H1 (cell line): ENCODE results near the gene ZNF407. TPM values are rescaled to one million over a fixed set of nuclear protein-coding genes. Genes with fewer than 3 reads are reported as not detected.

Experiments
- CTCF ChIA-PET: fragments of 300-600 bp; sonication (Branson Sonifier 250); formaldehyde crosslinking; loops from one replicate; lab custom pipeline; 2021; ENCODE audit not compliant: partially characterized antibody; lab: Charles Lee
- POLR2A ChIA-PET: fragments of 300-600 bp; sonication (Branson Sonifier 250); formaldehyde crosslinking; loops from one replicate; lab custom pipeline; 2021; ENCODE audit warnings: inconsistent platforms; ENCODE audit not compliant: partially characterized antibody; lab: Charles Lee
- DNase-seq, 2 experiments: peaks; one replicate each; pipeline versions ENCODE4 v3.0.0 to v3.0.0-alpha.2; 2010 to 2022; ENCODE audit warnings: low spot score in 2 of 2, low read depth in 1 of 2, mixed read lengths in 1 of 2
- FAIRE-seq: peaks from 2 replicates; lab custom pipeline; 2011; peaks lifted over from hg19 to GRCh38; lab: Jason Lieb, UNC
- H2AFZ ChIP-seq: 2 replicates; pipeline ENCODE4 v1.8.1; 2012; ENCODE audit warnings: low read length, inconsistent platforms
- H2AK5ac ChIP-seq: 2 replicates; pipeline ENCODE4 v1.6.1; 2013; ENCODE audit warnings: low read depth, low read length
- H2BK120ac ChIP-seq: replicated peaks from 2 replicates; pipeline ENCODE3; 2013; ENCODE audit warnings: low read depth, low read length, inconsistent platforms
- H2BK12ac ChIP-seq: 2 replicates; pipeline ENCODE4 v1.6.1; 2013; ENCODE audit warnings: low read depth, low read length
- H2BK15ac ChIP-seq: 2 replicates; pipeline ENCODE4 v1.6.1; 2013; ENCODE audit warnings: low read length
- H2BK20ac ChIP-seq: 2 replicates; pipeline ENCODE4 v1.6.1; 2013; ENCODE audit warnings: low read length
- H2BK5ac ChIP-seq: 2 replicates; pipeline ENCODE4 v1.6.1; 2013; ENCODE audit warnings: low read depth, low read length
- H3K14ac ChIP-seq: 2 replicates; pipeline ENCODE4 v1.6.1; 2013; ENCODE audit warnings: inconsistent platforms; ENCODE audit not compliant: insufficient read length
- H3K18ac ChIP-seq: 2 replicates; pipeline ENCODE4 v1.6.1; 2013; ENCODE audit warnings: low read length; ENCODE audit errors: extremely low read depth
- H3K23ac ChIP-seq: 2 replicates; pipeline ENCODE4 v1.6.1; 2013; ENCODE audit warnings: inconsistent platforms; ENCODE audit not compliant: insufficient read length
- H3K23me2 ChIP-seq: 2 replicates; pipeline ENCODE4 v1.6.1; 2013; ENCODE audit warnings: low read depth, low read length
- H3K27ac ChIP-seq: 2 replicates; pipeline ENCODE4 v1.6.1; 2011; ENCODE audit warnings: low read depth, low read length, inconsistent platforms
- H3K27me3 ChIP-seq, 4 experiments: replicated peaks in 1 of 4; 1 replicate in 1 of 4; 2 replicates in 3 of 4; pipeline versions ENCODE4 v1.6.1 to v1.8.1; 2011 to 2013; ENCODE audit warnings: low read length in 3 of 4, mild to moderate bottlenecking in 3 of 4, inconsistent platforms in 2 of 4, mixed read lengths in 2 of 4, moderate library complexity in 1 of 4; ENCODE audit not compliant: control insufficient read depth in 3 of 4, insufficient read depth in 3 of 4; ENCODE audit errors: extremely low read depth in 1 of 4
- H3K36me3 ChIP-seq, 4 experiments: 2 replicates each; pipeline versions ENCODE4 v1.6.1 to v1.8.1; 2011 to 2013; ENCODE audit warnings: mild to moderate bottlenecking in 4 of 4, low read length in 3 of 4, moderate library complexity in 2 of 4, control low read depth in 1 of 4, inconsistent platforms in 1 of 4; ENCODE audit not compliant: insufficient read depth in 4 of 4, control insufficient read depth in 2 of 4
- H3K4ac ChIP-seq: replicated peaks from 2 replicates; pipeline ENCODE3; 2013; ENCODE audit warnings: low read length, low read depth, mixed read lengths, inconsistent platforms; ENCODE audit not compliant: insufficient read length
- H3K4me1 ChIP-seq, 4 experiments: replicated peaks in 1 of 4; 1 replicate in 1 of 4; 2 replicates in 3 of 4; pipeline versions ENCODE4 v1.6.1 to v1.8.1; 2011 to 2013; ENCODE audit warnings: low read length in 3 of 4, inconsistent platforms in 2 of 4, mixed read lengths in 1 of 4; ENCODE audit not compliant: insufficient read depth in 4 of 4, control insufficient read depth in 3 of 4
- H3K4me2 ChIP-seq, 2 experiments: 2 replicates each; pipeline versions ENCODE4 v1.6.1 to v1.8.1; 2011 to 2013; ENCODE audit warnings: low read depth in 2 of 2, low read length in 2 of 2, control low read depth in 1 of 2, inconsistent platforms in 1 of 2, mild to moderate bottlenecking in 1 of 2; ENCODE audit not compliant: insufficient read depth in 1 of 2
- H3K4me3 ChIP-seq, 4 experiments: fragments of 200-600, 300-600 bp in 1 of 4; sonication (generic), shearing (Covaris generic), sonication (Bioruptor Twin) in 1 of 4; 2 replicates each; pipeline versions ENCODE4 v1.5.1 to v1.8.1; 2011 to 2016; ENCODE audit warnings: low read length in 4 of 4, low read depth in 3 of 4, control low read depth in 2 of 4, inconsistent platforms in 2 of 4, mild to moderate bottlenecking in 2 of 4, mixed read lengths in 1 of 4, moderate library complexity in 1 of 4; ENCODE audit not compliant: insufficient read depth in 2 of 4; ENCODE audit errors: extremely low read depth in 1 of 4
- H3K56ac ChIP-seq: replicated peaks from 2 replicates; pipeline ENCODE3; 2013; ENCODE audit warnings: low read depth, mild to moderate bottlenecking, mixed read lengths, low read length, inconsistent platforms; ENCODE audit not compliant: insufficient read length
- H3K79me1 ChIP-seq: 2 replicates; pipeline ENCODE4 v1.6.1; 2013; ENCODE audit warnings: low read depth, low read length, control low read depth
- H3K79me2 ChIP-seq, 2 experiments: 2 replicates each; pipeline versions ENCODE4 v1.6.1 to v1.8.1; 2012 to 2013; ENCODE audit warnings: low read length in 2 of 2, mild to moderate bottlenecking in 2 of 2, inconsistent platforms in 1 of 2; ENCODE audit not compliant: insufficient read depth in 2 of 2, control insufficient read depth in 1 of 2
- H3K9ac ChIP-seq, 4 experiments: replicated peaks in 1 of 4; 1 replicate in 1 of 4; 2 replicates in 3 of 4; pipeline versions ENCODE4 v1.6.1 to v1.8.1; 2011 to 2013; ENCODE audit warnings: low read depth in 3 of 4, low read length in 3 of 4, control low read depth in 2 of 4, mild to moderate bottlenecking in 2 of 4, moderate library complexity in 2 of 4, inconsistent platforms in 1 of 4; ENCODE audit errors: extremely low read depth in 1 of 4
- H3K9me3 ChIP-seq, 2 experiments: 2 replicates each; pipeline versions ENCODE4 v1.6.1 to v1.8.1; 2012 to 2013; ENCODE audit warnings: mild to moderate bottlenecking in 2 of 2, moderate library complexity in 2 of 2, control low read depth in 1 of 2, inconsistent platforms in 1 of 2, low read depth in 1 of 2, low read length in 1 of 2, mixed read lengths in 1 of 2; ENCODE audit not compliant: insufficient read depth in 2 of 2
- H4K20me1 ChIP-seq, 2 experiments: replicated peaks in 1 of 2; 2 replicates each; pipeline versions ENCODE3 to v1.8.1; 2011 to 2013; ENCODE audit warnings: inconsistent platforms in 2 of 2, low read length in 2 of 2, mild to moderate bottlenecking in 1 of 2; ENCODE audit not compliant: insufficient read depth in 2 of 2, control insufficient read depth in 1 of 2
- H4K5ac ChIP-seq: 2 replicates; pipeline ENCODE4 v1.6.1; 2013; ENCODE audit warnings: low read length, low read depth, mixed read lengths, inconsistent platforms; ENCODE audit not compliant: insufficient read length
- H4K8ac ChIP-seq: 2 replicates; pipeline ENCODE4 v1.8.0; 2013; ENCODE audit warnings: mild to moderate bottlenecking, moderate library complexity, low read length, inconsistent platforms; ENCODE audit not compliant: insufficient read depth; ENCODE audit errors: extremely low read depth
- H4K91ac ChIP-seq: replicated peaks from 2 replicates; pipeline ENCODE3; 2013; ENCODE audit warnings: low read length, mixed read lengths, inconsistent platforms; ENCODE audit not compliant: insufficient read length
- BCL11A ChIP-seq, 2 experiments: IDR thresholded peaks; one replicate each; pipeline ENCODE4 v1.6.1; 2011; ENCODE audit warnings: low read depth in 2 of 2, low read length in 2 of 2, mild to moderate bottlenecking in 2 of 2
- CHD1 ChIP-seq: IDR thresholded peaks from 2 replicates; pipeline ENCODE4 v1.6.1; 2012; ENCODE audit warnings: low read depth, low read length, improper control_type of control experiment
- CREB1 ChIP-seq: IDR thresholded peaks from 2 replicates; pipeline ENCODE4 v1.6.1; 2012; ENCODE audit warnings: inconsistent platforms
- E2F6 ChIP-seq: IDR thresholded peaks from 2 replicates; pipeline ENCODE4 v1.6.1; 2012; ENCODE audit warnings: inconsistent platforms
- EZH2 ChIP-seq: fragments of 200-600 bp; sonication (generic); IDR thresholded peaks from 2 replicates; pipeline ENCODE4 v1.7.1; 2012; ENCODE audit warnings: low read depth, mild to moderate bottlenecking, moderate library complexity, low read length, inconsistent platforms; ENCODE audit not compliant: severe bottlenecking
- GABPA ChIP-seq: IDR thresholded peaks from 2 replicates; pipeline ENCODE4 v1.6.1; 2011; ENCODE audit warnings: mild to moderate bottlenecking, low read length, moderate library complexity, borderline replicate concordance; ENCODE audit not compliant: insufficient read depth
- RAD21 ChIP-seq, 2 experiments: IDR thresholded peaks in 1 of 2; conservative IDR thresholded peaks in 1 of 2; 2 replicates each; pipeline ENCODE4 v1.6.1; 2011; ENCODE audit warnings: low read depth in 2 of 2, low read length in 2 of 2, improper control_type of control experiment in 1 of 2, inconsistent platforms in 1 of 2, mild to moderate bottlenecking in 1 of 2, moderate library complexity in 1 of 2
- RBBP5 ChIP-seq: IDR thresholded peaks from 2 replicates; pipeline ENCODE4 v1.7.1; 2012; ENCODE audit warnings: low read depth, mild to moderate bottlenecking, inconsistent platforms, low read length, moderate library complexity, borderline replicate concordance
- SP4 ChIP-seq: IDR thresholded peaks from 2 replicates; pipeline ENCODE4 v1.6.1; 2012; ENCODE audit warnings: low read length, inconsistent platforms
- TBP ChIP-seq: IDR thresholded peaks from 2 replicates; pipeline ENCODE4 v1.6.1; 2011; ENCODE audit warnings: low read depth, low read length, improper control_type of control experiment
- TCF12 ChIP-seq: IDR thresholded peaks from 2 replicates; pipeline ENCODE4 v1.6.1; 2011; ENCODE audit warnings: low read depth, mild to moderate bottlenecking, low read length
- TEAD4 ChIP-seq: IDR thresholded peaks from 2 replicates; pipeline ENCODE4 v1.6.1; 2012; ENCODE audit warnings: low read depth, low read length, inconsistent platforms, mixed read lengths
- WGBS, 2 experiments: shearing (Covaris generic) in 1 of 2; methylation state at CpG; one replicate each; pipeline versions ENCODE4 v1.1.6 to v1.1.7; 2013 to 2015; ENCODE audit warnings: low lambda C conversion rate in 2 of 2, mixed read lengths in 2 of 2, inconsistent platforms in 1 of 2, low coverage in 1 of 2, missing lambda C conversion rate in 1 of 2; ENCODE audit not compliant: insufficient replicate concordance in 2 of 2, insufficient coverage in 1 of 2, insufficient read length in 1 of 2; ENCODE audit errors: extremely low coverage in 1 of 2, missing lambda C conversion rate in 1 of 2; 5-methylcytosine and 5-hydroxymethylcytosine counted together
- polyA plus RNA-seq, 7 experiments: library from polyadenylated mRNA; depleted of rRNA in 3 of 7; stranded (reverse) in 5 of 7; unstranded in 2 of 7; fragments of >200 nt in 5 of 7; fragments of 200-250 nt in 2 of 7; gene quantifications; 1 replicate in 5 of 7; 2 replicates in 1 of 7; 4 replicates in 1 of 7; pipeline versions ENCODE4 v1.2.1 to v1.2.3, GENCODE V29; 2011 to 2013; ENCODE audit warnings: missing spikeins in 2 of 7, mixed read lengths in 2 of 7
- total RNA-seq: library from RNA; stranded (reverse); fragmentation: NEBNext Ultra II Directional; extraction: Animal tissue kit (Norgen Biotek cat#: 25700); gene quantifications from 2 replicates; pipeline ENCODE4 v1.2.1, GENCODE V29; 2021

ZNF407 gene
- total and polyA plus RNA-seq, 2 of the 8 experiments (the other 6 are each of a cell fraction or from before 2014, with no cell fraction given): 1.5 to 6.8 TPM

- CTCF ChIA-PET: interaction anchor here (0.6 to 2.0 kb wide), 3 partner anchors 11 to 206 kb away, joined by 3 to 6 read pairs (median 5); no protein-coding TSS in a partner anchor
- TF ChIP-seq RBBP5: no peak
- no peak for TF ChIP-seq CREB1
- no peak for TF ChIP-seq EZH2
- TF ChIP-seq GABPA: no peak
- TF ChIP-seq CHD1: no peak
- TF ChIP-seq E2F6: no peak
- no peak for TF ChIP-seq RAD21 (IDR thresholded peaks at IDR 0.05 in 1 of 2, conservative IDR thresholded peaks at IDR 0.05 in 1 of 2; ENCODE audit: low read depth in 2 of 2, low read length in 2 of 2)
- TF ChIP-seq BCL11A (IDR thresholded peaks at IDR 0.05; ENCODE audit: low read depth in 2 of 2, low read length in 2 of 2): no peak
- TF ChIP-seq TBP: no peak
- TF ChIP-seq TEAD4: no peak
- TF ChIP-seq TCF12: no peak
- TF ChIP-seq SP4: no peak
These were observed 238.8 kb downstream of the ZNF407 start for GRCh38 chr18:74836296-74837139.

More at GRCh38 chr18:74836296-74837139, 238.8 kb downstream of the ZNF407 start:
- WGBS, 2 experiments: 88% methylated on average over 8 of the region's 8 CpGs; no CpG with 5 or more reads in 1 of the 2 experiments
- H4K91ac ChIP-seq: no peak overlapping the region
- H2AFZ ChIP-seq: peak overlapping the region; percentile 23; the same call in 1 of the 2 replicates
- H2BK5ac ChIP-seq: no peak overlapping the region
- no peak for DNase-seq
- no peaks in the 10 kb centered on the region for H4K20me1 ChIP-seq
- H2AK5ac ChIP-seq: no peak overlapping the region
- H3K27me3 ChIP-seq: no peaks in the 10 kb centered on the region
- no peak overlapping the region for H3K23ac ChIP-seq
- FAIRE-seq: no peak
- H3K27ac ChIP-seq: no peak overlapping the region
- no peak overlapping the region for H2BK20ac ChIP-seq
- H4K5ac ChIP-seq: no peak overlapping the region
- H3K14ac ChIP-seq: no peak overlapping the region
- no peak overlapping the region; the same call in 1 of the 2 replicates for H3K18ac ChIP-seq
- H3K4me3 ChIP-seq: no peak overlapping the region
- no peak overlapping the region for H2BK15ac ChIP-seq
- H3K9me3 ChIP-seq: no peaks in the 10 kb centered on the region
- no peak overlapping the region for H3K4ac ChIP-seq
- no peaks in the 10 kb centered on the region for H3K36me3 ChIP-seq
- H3K79me2 ChIP-seq: no peaks in the 10 kb centered on the region
- H3K79me1 ChIP-seq: no peaks in the 10 kb centered on the region
- POLR2A ChIA-PET: no interaction called here
- H3K4me2 ChIP-seq: peak overlapping the region in 1 of 2 experiments; percentile 23; a peak in 1 of 4 replicates
- no peak overlapping the region for H4K8ac ChIP-seq
- no peak overlapping the region for H3K9ac ChIP-seq
- no peak overlapping the region for H2BK12ac ChIP-seq
- H3K56ac ChIP-seq: no peak overlapping the region
- no peak overlapping the region for H2BK120ac ChIP-seq
- H3K23me2 ChIP-seq: no peaks in the 10 kb centered on the region; the same call in 1 of the 2 replicates
- peaks cover 0 to 5% (median 2%) of the 10 kb centered on the region in 4 experiments; a peak in 4 of 7 replicates for H3K4me1 ChIP-seq
